Measurements from ENCODE around the gene MORN3. TPM values are rescaled to one million over a fixed set of nuclear protein-coding genes. Genes with fewer than 3 reads are reported as not detected.

MORN3 gene
- total and polyA plus RNA-seq, 11 donors: 0.07 to 0.27 (median 0.18) TPM; not detected in 4

DNA sequence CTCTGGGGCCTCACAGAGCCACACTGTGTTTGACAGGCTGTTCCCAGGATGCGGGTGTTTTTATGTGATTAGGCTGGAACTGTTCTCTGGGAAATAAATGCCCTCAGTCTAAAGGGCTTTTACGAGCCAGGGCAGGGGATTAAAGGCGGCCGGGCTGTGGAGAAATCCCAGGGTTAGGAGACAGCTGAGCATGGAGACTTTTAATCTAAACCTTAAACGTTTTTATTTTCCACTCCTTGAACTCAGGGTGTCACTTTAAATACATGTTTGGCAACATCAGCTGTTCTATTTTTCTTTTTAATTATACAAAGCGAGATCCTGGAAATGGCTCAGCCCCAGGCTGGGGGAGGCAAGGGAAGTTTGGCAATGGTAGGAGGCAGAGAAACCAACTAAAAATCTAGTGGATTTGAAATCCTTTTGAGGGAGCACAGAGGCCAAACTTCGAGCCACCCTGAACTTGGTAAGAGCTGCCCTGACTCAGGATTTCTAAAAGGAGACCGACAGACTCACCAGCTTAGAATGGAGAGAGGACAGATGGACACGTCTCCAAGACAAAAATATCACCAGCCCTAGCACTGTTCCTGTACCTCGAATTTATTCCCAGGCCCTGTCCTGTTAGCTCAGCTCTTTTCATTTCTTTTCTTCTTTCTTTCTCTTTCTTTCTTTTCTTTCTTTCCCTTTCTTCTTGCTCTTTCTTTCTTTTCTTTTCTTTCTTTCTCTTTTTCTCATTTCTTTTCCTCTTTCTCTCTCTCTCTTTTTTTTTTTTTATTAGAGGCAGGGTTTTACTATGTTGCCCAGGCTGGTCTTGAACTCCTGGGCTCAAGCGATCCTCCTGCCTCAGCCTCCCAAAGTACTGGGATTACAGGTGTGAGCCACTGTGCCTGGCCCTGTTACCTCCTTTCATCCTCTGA is 59.0 kb downstream of the MORN3 start:
- peak in 3 of 4 donors; percentile 68 to 79 (median 77) for ATAC-seq
- H3K4me1 ChIP-seq: peaks cover 0 to 14% (median 10%) of the 10 kb centered on the region in 12 donors
- intact Hi-C loops (cut with DNase I): loop anchor here in 1 of 10 donors (5.0 kb wide), 1 partner anchor 33 kb away; no protein-coding TSS in a partner anchor
- no peak for DNase-seq
- peak overlapping the region in 11 of 12 donors; percentile 19 to 83 (median 43) for H3K27ac ChIP-seq
- H3K4me3 ChIP-seq: no peak overlapping the region
- TF ChIP-seq POLR2A (IDR thresholded peaks at IDR 0.05): no peak
- TF ChIP-seq, protein P1, sequence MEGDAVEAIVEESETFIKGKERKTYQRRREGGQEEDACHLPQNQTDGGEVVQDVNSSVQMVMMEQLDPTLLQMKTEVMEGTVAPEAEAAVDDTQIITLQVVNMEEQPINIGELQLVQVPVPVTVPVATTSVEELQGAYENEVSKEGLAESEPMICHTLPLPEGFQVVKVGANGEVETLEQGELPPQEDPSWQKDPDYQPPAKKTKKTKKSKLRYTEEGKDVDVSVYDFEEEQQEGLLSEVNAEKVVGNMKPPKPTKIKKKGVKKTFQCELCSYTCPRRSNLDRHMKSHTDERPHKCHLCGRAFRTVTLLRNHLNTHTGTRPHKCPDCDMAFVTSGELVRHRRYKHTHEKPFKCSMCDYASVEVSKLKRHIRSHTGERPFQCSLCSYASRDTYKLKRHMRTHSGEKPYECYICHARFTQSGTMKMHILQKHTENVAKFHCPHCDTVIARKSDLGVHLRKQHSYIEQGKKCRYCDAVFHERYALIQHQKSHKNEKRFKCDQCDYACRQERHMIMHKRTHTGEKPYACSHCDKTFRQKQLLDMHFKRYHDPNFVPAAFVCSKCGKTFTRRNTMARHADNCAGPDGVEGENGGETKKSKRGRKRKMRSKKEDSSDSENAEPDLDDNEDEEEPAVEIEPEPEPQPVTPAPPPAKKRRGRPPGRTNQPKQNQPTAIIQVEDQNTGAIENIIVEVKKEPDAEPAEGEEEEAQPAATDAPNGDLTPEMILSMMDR (IDR thresholded peaks at IDR 0.05): no peak
- H3K36me3 ChIP-seq: no peaks in the 10 kb centered on the region
- WGBS, 4 donors: 28 to 50% (median 34%) methylated on average over 11 of the region's 11 CpGs
- H3K27me3 ChIP-seq: no peaks in the 10 kb centered on the region
- no peaks in the 10 kb centered on the region for H3K9me3 ChIP-seq

DNA sequence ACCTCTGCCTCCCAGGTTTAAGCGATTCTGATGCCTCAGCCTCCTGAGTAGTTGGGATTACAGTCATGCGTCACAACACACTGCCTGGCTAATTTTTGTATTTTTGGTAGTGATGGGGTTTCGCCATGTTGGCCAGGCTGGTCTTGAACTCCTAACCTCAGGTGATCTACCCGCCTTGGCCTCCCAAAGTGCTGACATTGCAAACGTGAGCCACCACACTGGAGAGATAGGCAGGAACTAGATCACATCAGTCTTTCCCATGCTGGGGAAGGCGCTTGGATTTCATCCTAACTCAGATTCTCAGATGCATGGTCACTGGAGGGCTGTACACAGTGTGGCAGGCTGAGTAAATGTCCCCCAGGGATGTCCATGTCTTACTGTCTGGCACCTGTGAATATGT is 61.2 kb downstream of the MORN3 start:
- peaks cover 0 to 14% (median 10%) of the 10 kb centered on the region in 12 donors for H3K4me1 ChIP-seq
- no peak for DNase-seq
- no peak overlapping the region for H3K27ac ChIP-seq
- no peak for ATAC-seq
- 85 to 92% (median 88%) methylated on average over 5 to 6 of the region's 6 CpGs for WGBS, 4 donors
- no peak for TF ChIP-seq POLR2A (IDR thresholded peaks at IDR 0.05)
- TF ChIP-seq, protein P1 (IDR thresholded peaks at IDR 0.05): no peak
- H3K9me3 ChIP-seq: no peaks in the 10 kb centered on the region
- H3K4me3 ChIP-seq: no peak overlapping the region
- intact Hi-C loops (cut with DNase I): no loop called here
- H3K36me3 ChIP-seq: no peaks in the 10 kb centered on the region
- H3K27me3 ChIP-seq: no peaks in the 10 kb centered on the region

GRCh38 chr12:121603581-121603980 is 65.9 kb downstream of the MORN3 start:
- H3K27me3 ChIP-seq: no peaks in the 10 kb centered on the region
- H3K36me3 ChIP-seq: no peaks in the 10 kb centered on the region
- intact Hi-C loops (cut with DNase I): no loop called here
- no peak for DNase-seq
- no peak for ATAC-seq
- no peak overlapping the region for H3K4me3 ChIP-seq
- no peaks in the 10 kb centered on the region for H3K9me3 ChIP-seq
- H3K4me1 ChIP-seq: no peaks in the 10 kb centered on the region
- H3K27ac ChIP-seq: no peak overlapping the region
- TF ChIP-seq, protein P1 (IDR thresholded peaks at IDR 0.05): no peak
- 94 to 95% (median 95%) methylated on average over 6 of the region's 6 CpGs for WGBS, 4 donors

DNA sequence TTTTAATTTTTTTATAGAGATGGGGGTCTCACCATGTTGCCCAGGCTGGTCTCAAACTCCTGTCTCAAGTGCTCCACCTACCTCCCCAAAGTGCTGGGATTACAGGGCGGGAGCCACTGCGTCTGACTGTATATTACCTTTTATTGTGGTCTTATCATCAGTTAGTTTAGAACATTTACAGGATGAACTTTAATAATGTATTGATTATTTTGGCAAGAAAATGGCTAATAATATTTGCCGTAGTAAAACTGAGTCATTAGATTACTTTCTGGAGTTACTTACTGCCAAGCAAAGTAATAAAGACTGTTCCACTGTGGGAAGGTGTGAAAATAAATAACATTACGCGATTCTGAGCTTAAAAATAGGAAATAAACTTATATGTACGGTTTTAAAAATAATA is 66.7 kb downstream of the MORN3 start:
- Histone ChIP-seq H3K9me3 (no peaks in the 10 kb centered on the region), H3K4me1 (no peaks in the 10 kb centered on the region), H3K27ac (no peak overlapping the region), H3K27me3 (no peaks in the 10 kb centered on the region), H3K36me3 (no peaks in the 10 kb centered on the region), H3K4me3 (no peak overlapping the region)
- DNase-seq: no peak
- intact Hi-C loops (cut with DNase I): no loop called here
- 94 to 95% (median 95%) methylated on average over 6 of the region's 6 CpGs for WGBS, 4 donors
- no peak for ATAC-seq
- TF ChIP-seq POLR2A (IDR thresholded peaks at IDR 0.05): no peak
- TF ChIP-seq, protein P1 (IDR thresholded peaks at IDR 0.05): no peak

Data from heart left ventricle (tissue), 16 donors.